ENCODE data around the gene RAPSN. TPM values are rescaled to one million over a fixed set of nuclear protein-coding genes. Genes with fewer than 3 reads are reported as not detected.

RAPSN gene
- total RNA-seq, 1 donor from 2014 or later = 0.44 TPM

DNA sequence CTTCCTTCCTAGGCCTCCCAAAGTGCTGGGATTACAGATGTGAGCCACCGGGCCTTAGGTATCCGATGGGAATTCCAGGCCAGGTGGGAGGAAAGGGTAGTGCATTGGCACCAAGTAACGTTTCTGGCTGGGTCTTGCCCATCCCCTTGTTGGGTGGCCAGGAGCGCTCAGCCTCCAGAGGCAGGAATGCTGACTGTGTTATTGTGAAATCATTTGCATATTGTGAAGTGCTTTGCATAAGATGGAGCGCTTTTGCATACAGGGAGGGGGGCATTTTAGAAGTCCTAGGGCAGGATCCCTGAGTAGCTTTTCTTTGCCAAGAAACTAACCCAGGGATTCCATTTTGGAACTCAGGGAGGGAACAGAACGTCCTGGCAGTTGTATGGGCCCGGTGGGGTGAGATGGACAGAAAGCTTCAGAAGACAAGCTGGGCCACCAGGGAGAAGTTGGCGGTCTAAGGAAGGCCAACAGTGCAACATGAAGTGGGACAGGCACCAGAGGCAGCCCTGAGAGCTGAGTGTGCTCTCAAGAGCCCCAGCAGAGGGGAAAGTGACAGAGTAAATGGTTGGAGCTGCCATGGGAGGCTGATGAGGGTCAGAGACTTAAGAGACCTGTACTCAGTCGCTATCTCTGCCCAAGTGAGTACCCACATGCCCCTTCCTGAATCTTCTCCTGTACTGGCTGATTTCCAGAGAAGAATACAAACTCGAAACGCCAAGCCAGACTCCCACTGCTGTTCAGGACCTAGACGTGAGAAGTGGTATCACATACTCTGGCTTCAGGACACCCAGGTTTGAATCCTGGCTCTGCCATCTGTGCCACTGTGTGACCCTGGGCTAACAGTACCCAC lies 41.8 kb downstream of the RAPSN start:
- ATAC-seq = no peak

DNA sequence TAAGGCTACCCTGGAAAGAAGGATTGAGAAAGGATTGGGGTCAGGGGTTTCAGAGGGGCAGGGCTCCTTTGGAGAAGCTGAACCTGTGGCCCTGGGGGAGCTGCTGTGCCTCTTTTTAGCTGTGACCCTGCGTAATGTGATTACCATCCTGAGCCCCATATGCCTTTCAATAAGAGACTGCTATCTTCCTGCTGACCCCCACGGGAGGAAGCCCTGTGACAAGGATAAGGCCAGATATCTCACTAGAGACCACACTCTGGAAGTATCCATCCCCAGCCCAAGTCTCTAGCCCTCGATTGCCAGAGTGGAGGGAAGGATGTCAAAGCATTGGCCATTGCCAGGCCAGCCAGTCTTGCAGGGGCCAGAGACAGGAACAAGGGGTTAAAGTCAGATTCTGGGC lies 45.4 kb downstream of the RAPSN start:
- no peak for ATAC-seq

DNA sequence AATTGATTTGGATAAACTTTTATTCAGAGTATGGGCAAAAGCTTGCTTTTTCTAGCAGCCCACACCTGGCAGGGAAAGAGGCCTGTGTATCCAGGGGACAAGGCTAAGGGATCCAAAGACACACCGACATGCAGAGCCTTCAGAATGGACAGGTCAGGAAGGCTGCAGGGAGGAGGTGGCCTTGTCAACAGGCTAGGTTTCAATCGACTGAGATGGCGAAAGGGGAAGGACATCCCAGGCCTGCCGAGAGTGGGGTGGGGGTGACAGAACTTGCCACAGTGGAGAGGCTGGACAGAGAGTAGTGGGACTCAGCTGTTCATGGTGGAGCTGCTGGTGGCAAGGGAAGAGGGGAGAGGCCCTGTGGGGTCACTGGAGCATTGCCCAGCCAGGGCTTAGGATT lies 45.8 kb downstream of the RAPSN start:
- ATAC-seq = no peak

DNA sequence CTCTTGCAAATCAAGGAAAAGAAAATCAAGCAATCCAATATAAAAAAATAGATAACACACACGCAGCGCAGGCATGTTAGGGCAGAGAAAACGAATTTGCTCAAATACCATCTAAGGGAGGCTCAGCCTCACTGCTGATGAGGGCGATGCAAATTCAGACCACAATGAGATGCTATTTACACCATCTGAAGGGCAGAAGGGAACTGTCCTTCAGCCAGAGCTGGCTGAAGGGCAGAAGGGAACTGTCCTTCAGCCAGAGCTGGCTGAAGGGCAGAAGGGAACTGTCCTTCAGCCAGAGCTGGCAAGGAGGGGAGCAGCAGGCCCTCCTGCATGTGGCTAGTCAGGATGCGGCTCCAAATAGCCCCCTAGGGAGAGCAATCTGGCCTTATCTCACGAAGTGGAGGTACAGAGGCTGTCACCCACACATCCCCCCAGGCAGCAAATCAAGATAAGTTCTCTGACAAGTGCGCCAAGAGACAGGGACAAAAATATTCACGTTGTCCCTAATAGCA lies 48.1 kb downstream of the RAPSN start:
- peak; percentile 30 for ATAC-seq

DNA sequence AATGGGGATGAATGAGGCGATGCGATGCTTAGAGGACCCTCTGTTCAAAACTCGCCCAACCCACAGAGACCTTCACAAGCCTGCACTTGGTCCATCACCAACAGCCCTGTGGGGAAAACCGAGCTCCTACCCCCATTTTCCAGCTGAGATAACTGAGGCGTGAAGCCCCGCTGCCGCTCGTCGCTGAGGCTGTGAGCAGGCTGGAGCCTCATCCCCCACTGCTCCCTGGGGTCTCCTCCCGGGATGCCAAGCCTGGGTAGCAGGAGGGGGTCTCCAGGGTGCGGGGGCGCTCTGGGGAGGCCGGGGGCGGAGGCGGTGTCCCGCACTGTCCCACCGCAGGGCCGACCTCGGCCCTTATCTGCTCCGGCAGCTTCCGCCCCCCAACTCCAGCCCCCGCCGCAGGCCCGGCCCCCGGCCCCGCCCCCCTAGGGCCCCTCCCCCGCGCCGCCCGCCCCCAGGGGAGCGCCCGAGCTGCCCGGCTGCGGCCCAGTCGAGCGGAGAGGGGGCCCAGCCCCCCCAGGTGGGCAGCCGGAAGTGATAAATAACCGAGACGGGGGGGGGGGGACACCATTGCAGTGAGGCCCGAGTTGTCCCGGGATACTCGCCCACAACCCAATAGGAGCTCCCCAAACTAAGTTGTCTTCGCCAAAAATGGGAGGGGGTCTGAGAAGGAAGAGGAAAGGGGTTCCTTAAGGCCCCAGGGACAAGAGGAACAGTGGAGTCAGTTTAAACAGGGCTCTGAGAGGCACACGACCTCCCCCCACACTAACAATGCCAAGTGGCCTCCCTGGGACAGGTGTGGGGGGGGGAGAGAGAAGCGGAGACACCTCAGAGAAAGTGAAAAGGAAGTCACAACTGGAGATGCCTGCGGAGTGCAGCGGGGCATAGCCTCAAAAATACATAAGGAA lies 48.8 kb downstream of the RAPSN start:
- peak; percentile 70 for ATAC-seq

DNA sequence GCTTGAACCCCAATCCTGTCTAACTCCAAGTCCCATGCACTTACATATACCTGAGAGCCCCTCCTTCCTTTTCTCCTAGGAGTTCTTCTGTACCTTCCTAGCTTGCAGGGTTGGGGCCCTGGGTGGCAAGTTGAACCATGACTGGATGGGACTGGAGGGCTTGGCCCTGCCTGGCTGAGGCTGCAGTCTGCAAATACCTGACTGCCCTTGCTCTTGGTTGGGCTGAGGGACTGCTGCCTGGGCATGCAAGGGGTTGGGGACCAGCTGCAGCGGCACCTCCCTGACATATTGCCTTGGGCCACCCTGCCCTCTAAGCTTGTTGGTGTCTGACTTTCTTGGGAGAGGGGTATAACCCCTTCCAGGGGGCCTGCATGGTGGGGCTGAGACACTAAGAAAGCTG lies 50.4 kb downstream of the RAPSN start:
- ATAC-seq = no peak

DNA sequence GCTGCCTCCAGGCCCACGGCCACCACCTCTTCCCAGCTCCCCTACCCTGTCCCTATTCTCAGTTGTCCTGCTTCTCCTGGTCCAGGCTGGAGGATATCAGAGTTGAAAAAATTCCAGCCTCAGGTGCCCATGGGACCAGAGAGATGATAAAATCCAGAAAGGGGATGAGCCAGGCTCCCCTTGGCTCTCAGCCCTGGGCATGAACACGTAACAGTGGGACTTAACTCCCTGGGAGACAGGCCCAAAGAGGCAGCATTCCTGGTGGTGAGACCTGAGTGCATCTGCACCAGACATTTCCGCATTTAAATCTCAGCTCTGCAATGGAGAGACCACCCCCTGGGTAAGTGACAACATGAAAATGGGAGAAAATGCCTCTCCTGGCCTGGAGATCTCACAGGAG lies 50.9 kb downstream of the RAPSN start:
- no peak for ATAC-seq

DNA sequence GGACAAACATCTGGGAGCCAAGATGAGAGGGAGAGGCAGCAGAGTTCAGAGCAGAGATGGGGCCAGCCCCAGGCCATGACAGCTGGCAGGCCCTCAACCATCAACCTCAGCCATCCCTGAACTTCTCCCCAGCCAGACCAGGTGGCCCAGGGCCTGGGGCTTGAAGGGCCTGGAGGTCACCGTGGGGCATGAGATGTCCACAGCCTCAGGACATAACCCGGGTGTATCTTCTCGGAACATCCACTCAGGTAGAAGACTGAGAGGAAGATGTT lies 53.0 kb downstream of the RAPSN start:
- no peak for ATAC-seq

DNA sequence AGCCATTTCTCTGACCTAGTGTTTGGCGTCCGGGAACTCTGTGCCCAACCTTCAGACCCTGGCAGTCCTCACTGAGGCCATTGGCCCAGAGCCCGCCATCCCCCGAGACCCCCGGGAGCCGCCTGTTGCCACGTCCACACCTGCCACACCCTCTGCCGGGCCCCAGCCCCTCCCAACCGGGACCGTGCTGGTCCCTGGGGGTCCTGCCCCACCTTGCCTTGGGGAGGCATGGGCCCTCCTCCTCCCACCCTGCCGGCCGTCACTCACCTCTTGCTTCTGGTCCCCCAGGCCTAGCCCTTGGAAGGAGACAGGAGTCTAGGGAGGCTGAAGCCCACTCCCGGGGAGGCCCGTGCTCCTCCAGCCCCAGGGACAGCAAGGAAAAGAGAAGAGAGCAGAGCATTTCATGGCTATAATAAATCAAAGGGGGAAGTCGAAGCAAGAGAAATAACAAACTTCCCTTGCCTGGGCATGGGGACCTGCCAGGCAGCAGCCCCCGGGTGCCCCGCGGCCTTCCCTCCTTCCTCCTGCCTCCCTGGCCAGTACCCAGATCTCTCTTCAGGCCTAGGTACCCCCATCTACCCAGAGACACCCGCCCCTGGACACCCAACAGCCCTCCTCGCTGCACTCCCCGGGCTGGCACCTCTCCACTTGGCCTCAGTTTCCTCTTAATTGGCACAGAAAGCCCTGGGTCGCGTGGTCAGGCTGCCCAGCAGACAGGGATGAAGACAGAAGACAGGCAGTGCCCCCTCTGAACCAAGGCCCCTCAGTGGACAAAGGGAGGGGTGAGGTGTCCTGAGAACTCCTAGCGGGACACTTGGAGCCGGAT lies 53.5 kb downstream of the RAPSN start:
- no peak for ATAC-seq

DNA sequence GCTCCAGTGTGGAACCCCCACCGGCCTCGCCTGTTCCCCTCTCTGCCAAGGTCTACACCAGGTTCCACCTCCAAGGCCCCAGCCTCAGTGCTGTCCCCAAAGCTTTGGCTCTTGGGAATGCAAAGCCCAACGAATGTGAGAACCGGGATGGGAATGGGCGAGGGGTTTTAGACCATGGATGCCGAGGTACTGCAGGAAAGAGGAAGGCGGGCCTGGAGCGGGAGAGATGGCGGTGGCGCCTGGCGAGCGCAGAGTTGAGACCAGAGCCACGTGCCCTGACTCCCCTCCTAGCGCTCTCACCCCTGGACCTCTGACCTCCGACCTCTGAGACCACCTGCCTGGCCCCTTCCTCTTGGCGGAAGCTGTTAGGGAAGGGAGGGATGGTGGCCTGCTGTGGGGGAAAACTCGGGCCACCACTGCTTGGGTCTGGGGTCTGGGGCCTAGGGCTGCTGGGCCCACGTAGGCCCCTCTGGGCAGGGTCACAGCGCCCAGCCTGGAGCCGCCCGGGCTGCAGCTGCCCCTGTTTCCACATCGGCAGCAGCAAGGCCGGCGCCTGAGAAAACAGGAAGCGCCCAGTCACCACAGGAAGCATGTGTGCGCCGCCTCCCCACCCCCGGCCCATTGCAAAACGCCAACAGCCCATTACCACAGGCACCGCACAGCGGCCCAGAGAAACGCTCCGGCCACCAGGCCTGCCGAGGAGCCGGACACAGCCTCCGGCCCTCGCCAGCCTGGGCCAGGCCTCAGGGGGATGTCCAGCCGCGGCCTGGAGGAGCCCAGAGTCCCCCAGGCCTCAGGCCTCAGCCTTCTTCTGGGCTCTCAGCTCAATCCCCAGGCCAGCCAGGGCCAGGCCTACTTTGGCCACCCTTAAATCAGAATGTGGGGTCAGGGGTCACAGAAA lies 54.4 kb downstream of the RAPSN start:
- ATAC-seq = peak; percentile 27

DNA sequence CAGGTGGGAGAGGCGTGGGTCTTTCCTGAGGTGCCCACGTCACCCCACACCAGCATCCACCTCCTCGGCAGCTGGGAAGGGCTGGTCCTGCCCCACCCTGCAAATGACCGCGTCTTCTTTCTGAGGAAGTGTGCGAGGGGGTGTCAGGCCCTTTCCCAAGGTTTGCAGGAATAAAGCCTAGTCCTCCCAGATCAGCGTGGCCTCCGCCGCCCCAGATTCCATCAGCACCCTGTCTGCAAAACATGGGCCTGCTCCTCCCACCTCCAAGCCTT lies 55.0 kb downstream of the RAPSN start:
- no peak for ATAC-seq

DNA sequence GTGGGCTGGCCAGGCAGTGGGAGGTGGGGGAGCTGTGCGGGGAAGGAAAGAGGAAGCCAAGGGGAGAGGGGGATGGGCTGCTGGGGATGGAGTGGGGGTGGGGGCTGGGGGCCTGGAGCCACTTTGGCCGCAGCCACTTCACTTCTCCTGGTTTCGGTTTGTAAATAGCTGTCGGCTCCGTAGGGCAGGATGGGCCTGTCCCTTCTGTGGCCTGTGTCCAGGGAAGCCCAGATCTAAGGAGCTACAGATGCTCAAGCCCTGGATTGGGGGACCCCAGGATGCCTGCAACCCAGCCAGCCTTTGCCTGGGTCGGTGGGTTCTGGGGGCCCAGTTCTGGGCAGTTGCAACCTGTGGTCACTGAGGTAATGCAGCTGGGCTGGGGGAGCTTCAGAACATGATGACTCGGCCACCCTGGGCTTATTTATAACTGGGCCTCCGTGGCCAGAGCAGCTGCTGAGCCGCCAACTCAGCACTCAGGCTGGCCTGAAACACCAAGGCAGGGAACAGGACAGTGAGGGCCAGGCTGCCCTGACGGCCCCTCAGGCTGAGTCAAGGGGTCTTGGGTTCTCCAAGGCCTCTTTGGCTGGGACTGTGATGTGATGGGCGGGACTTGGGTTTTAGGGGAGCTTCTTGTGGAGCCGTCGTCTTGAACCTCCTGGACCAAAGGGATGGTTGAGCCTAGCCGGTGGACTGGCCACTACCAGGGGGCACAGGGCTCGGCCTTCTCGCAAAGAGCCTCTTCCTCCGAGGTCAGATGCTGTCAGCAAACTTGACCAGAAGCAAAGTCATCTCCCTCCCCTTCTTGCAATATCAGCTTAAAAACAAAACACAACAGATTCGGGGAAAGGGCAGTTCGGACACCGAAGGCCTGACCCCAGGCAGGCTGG lies 55.5 kb downstream of the RAPSN start:
- no peak for ATAC-seq

DNA sequence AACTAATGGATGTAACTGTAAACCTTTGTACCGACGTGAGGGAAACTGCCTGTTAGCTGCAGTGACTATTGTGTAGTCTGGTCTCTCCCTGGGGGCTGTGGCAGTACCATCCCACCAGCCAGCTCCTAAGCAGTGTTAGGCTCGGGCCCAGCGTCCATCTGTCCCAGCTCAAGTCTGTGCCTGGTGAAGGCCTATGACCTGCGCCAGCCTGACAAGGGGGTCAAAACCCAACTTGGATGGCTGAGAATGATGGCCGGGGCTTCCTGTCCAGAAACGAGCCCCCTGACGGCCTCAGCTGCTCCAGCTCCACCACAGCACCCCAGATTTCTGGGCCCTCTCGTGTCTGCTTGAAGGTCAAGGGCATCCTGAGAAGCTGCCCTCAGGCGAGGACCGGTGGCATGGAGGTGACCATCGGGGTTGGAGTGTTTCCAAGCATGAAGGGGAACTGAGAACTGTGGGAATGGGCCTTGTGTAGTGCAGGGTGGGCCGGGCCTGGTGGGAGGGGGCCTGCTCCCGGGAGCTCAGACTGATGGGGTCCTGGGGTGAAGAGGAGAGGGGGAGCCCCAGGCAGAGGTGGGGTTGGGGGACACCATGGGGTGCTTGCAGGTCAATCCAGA lies 56.3 kb downstream of the RAPSN start:
- ATAC-seq = no peak

DNA sequence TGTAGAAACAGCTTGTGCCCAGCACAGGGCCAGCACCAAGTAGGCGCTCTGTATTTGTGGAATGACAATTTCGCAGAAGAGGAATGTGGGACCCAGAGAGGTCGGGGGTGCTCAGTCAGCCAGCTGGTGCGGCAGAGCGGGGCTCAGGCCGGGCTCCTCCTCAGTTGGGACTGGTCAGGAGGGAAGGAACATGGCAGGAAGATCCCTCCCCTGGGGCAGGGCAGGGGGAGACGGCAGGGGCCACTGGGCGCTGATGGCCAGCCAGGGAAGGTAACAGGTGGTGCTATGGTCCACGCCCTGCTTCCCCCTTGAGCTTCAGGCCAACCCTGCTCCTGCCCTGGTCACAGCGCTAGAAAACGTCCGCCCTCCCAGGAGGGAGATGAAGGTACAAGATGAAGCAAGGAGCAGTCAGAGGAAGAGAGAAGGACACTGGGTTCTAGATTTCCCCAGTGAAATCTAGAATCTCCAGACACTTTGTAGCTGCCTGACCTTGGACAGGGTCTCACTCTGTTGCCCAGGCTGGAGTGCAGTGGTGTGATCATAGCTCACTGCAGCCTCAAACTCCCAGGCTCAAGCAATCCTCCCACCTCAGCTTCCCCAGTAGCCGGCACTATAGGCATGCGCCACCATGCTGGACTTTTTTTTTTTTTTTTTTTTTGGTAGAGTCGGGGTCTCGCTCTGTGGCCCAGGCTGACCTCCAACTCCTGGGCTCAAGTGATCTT lies 57.1 kb downstream of the RAPSN start:
- ATAC-seq = no peak

DNA sequence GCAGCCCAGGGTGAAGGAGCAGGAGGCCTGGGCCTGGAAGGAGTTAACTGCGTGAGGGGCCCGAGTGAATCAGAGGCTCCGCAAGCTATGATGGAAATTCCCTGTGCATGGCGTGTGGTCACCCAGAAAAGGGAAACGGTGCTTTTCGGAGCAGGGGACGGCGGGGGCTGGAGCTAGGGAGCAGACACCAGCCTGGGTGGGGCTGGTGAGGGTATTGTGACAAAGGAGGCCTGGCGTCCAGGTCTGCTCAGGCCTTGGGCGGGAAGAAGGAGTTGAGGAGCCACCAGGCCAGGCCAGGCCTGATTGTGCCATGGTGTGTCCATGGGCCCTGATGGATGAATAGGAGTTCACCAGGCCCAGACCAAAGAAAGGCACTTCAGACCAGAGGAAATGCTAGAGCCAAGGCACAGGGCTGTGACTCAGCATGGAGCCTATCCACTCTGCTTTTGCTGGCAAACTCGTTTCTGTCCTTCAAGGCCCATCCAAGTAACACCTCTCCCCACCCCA lies 57.8 kb downstream of the RAPSN start:
- no peak for ATAC-seq

DNA sequence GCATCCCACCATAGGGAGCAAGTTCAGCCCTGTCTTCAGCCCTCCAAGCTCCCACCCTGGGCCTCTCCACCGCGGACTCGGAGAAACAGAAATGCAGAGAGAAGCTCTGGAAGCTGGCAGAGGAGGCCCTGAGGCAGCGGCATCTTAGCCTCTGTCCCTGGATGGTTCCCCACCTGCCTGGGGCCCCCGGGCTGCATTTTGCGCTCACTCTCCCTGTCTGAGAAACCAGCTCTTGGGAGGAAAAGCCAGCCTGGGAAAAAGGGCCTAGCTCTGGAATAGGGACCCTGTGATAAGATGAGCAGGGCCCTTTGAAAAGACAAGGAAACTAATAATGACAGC lies 58.5 kb downstream of the RAPSN start:
- ATAC-seq = no peak

DNA sequence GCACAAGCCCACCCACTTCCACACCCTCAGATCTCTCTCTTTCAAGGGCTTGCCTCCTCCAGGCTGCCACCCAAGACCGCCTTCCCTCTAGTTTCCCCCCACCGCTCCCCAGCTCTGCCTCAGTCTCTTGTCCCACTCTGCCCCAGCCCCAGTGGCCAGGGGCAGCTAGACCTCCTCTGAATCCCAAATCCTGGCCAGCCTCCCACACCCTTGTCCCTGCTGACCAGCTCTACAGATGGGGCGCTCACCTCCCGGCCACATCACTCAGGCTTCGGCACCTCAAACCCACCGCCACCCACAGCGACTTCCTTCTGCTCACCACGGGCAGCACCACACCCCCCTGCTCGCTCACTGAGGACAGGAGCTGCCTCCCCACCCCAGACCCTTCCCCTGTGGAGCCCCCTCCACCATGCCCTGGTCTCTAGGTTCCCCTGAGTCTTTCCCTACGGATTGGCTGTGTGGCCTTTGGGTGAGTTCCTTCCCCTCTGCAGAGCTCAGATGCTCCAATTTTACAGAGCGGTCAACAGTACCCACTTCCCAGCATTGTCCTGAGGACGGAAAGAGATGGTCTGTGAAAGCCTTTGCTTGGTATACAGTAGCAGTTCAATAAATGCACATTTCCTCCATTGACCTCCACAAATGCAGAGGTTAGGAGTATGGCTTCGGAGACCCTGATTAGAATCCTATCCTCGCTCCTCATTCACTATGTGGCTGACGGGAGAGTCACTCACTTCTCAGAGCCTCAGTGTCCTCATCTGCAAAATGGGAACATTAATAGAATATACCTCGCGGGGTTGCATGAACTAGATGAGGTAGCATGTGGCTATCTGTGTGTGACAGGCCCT lies 59.1 kb downstream of the RAPSN start:
- no peak for ATAC-seq

DNA sequence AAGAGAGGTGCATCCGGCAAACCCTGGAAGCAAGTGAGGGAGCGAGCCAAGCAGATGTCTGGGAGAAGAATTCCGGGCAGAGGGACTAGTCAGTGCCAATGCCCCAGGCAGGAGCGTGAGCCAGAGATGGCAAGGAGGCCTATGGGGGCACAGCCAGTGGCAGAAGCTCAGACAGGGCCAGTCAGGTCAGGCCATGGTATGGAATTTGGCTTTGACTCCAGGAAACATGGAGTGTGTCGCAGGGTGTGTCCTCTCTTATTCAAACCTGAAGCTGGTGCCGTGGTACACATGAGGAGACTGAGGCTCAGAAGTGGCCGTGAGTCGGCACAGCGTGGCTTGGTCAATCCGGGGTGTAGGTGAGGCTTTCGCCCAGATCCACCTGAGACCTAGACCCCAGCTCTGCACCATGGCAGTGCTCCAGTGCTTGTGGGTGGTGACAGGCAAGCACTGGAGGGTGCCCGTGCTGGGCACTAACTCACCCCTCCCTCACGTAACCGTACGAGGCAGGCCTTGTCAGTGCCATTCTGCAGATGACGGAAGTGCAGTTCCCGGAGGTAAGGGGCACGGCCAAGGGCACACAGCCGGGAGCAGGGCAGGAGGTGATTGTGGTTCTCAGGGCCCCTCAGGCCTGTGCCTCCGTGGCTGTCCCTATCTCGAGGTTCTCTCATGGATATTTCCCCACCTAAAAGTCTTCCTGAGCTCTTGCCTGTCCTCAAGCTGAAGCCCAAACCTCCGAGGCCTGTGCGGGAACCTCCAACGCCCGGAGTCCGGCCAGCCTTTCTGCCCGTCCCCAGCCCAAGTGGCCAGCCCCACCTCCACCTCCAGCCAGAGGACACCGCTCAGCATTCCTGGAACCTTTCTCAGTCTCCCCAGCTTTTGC lies 60.0 kb downstream of the RAPSN start:
- peak; percentile 95 for ATAC-seq
